Measurements from ENCODE around the gene BABAM2.

- TF ChIP-seq PBX3 (CRISPR knock-in tag; IDR thresholded peaks at IDR 0.05) (no peak), ZNF274 (IDR thresholded peaks at IDR 0.05; ENCODE audit: low read length) (no peak), ZNF274 (tag by site-specific recombination; IDR thresholded peaks at IDR 0.05; ENCODE audit: borderline replicate concordance) (no peak), ZNF140 (tag by site-specific recombination; IDR thresholded peaks at IDR 0.05) (no peak), ZNF335 (tag by site-specific recombination; conservative IDR thresholded peaks at IDR 0.05) (no peak), ZNF112 (tag by site-specific recombination; IDR thresholded peaks at IDR 0.05) (no peak), ZFP69B (tag by site-specific recombination; IDR thresholded peaks at IDR 0.05) (no peak), BCL11A (tag by site-specific recombination; IDR thresholded peaks at IDR 0.05; ENCODE audit: low read depth) (no peak), ZNF26 (tag by site-specific recombination; IDR thresholded peaks at IDR 0.05) (no peak)
These were observed 475.6 kb downstream of the BABAM2 start for GRCh38 chr2:28366149-28366495.
